Hepatocyte (in vitro differentiated cells): ENCODE results near the gene GPR55. TPM values are rescaled to one million over a fixed set of nuclear protein-coding genes. Genes with fewer than 3 reads are reported as not detected.

ENCODE experiments used
- DNase-seq: peaks from one replicate; pipeline ENCODE4 v3.0.0-alpha.2; 2016; ENCODE audit warnings: low spot score
- H2AFZ ChIP-seq: fragments of 200-600 bp; sonication (generic); 2 replicates; pipeline ENCODE4 v1.6.0; 2016; ENCODE audit warnings: antibody characterized with exemption, mild to moderate bottlenecking
- H3K27ac ChIP-seq: fragments of 200-600 bp; sonication (generic); 2 replicates; pipeline ENCODE4 v1.5.1; 2016; ENCODE audit warnings: mild to moderate bottlenecking
- H3K27me3 ChIP-seq: fragments of 200-600 bp; sonication (generic); 2 replicates; pipeline ENCODE4 v1.6.1; 2016
- H3K36me3 ChIP-seq: fragments of 200-600 bp; sonication (generic); replicated peaks from 2 replicates; pipeline ENCODE4 v1.5.1; 2016; ENCODE audit warnings: low read depth; ENCODE audit not compliant: insufficient read depth
- H3K4me1 ChIP-seq: fragments of 200-600 bp; sonication (generic); 2 replicates; pipeline ENCODE4 v1.5.1; 2016; ENCODE audit warnings: mild to moderate bottlenecking, moderate library complexity; ENCODE audit not compliant: insufficient read depth
- H3K4me2 ChIP-seq: fragments of 200-600 bp; sonication (generic); 2 replicates; pipeline ENCODE4 v1.6.0; 2016
- H3K4me3 ChIP-seq: fragments of 200-600 bp; sonication (generic); 2 replicates; pipeline ENCODE4 v1.5.1; 2016; ENCODE audit warnings: mild to moderate bottlenecking
- H3K79me2 ChIP-seq: fragments of 200-600 bp; sonication (generic); 2 replicates; pipeline ENCODE4 v1.6.0; 2017; ENCODE audit warnings: mild to moderate bottlenecking
- H3K9me2 ChIP-seq: fragments of 200-600 bp; sonication (generic); replicated peaks from 2 replicates; pipeline ENCODE4 v1.6.0; 2017; ENCODE audit warnings: mild to moderate bottlenecking; ENCODE audit not compliant: insufficient read depth
- H3K9me3 ChIP-seq: fragments of 200-600 bp; sonication (generic); 2 replicates; pipeline ENCODE4 v1.5.1; 2016; ENCODE audit warnings: low read depth, mild to moderate bottlenecking
- H4K20me1 ChIP-seq: fragments of 200-600 bp; sonication (generic); 2 replicates; pipeline ENCODE4 v1.6.0; 2016; ENCODE audit warnings: mild to moderate bottlenecking; ENCODE audit not compliant: insufficient read depth, poor library complexity, severe bottlenecking
- EZH2 ChIP-seq: fragments of 200-600 bp; sonication (generic); IDR thresholded peaks from 2 replicates; pipeline ENCODE4 v1.6.1; 2016; ENCODE audit warnings: antibody characterized with exemption, mild to moderate bottlenecking, borderline replicate concordance
- EZH2phosphoT487 ChIP-seq: fragments of 200-600 bp; sonication (generic); IDR thresholded peaks from one replicate; pipeline ENCODE4 v1.6.1; 2018; ENCODE audit warnings: antibody characterized with exemption, mild to moderate bottlenecking, low read depth, moderate library complexity; ENCODE audit not compliant: unreplicated experiment, severe bottlenecking
- WGBS: methylation state at CpG from one replicate; pipeline ENCODE4 v1.1.6; 2016; ENCODE audit warnings: low lambda C conversion rate; ENCODE audit errors: missing lambda C conversion rate; 5-methylcytosine and 5-hydroxymethylcytosine counted together
- polyA plus RNA-seq: library from polyadenylated mRNA; unstranded; fragments of >200 nt; fragmentation: Nextera tagmentation; extraction: Ambion mirVana; gene quantifications from 2 replicates; pipeline ENCODE4 v1.2.1, GENCODE V29; 2016
- total RNA-seq: library from RNA; depleted of rRNA; stranded (reverse); fragments of >200 nt; gene quantifications from 2 replicates; pipeline ENCODE4 v1.2.3, GENCODE V29; 2014
- TF ChIP-seq, protein P1 (sequence below): fragments of 200-600 bp; sonication (generic); IDR thresholded peaks from 2 replicates; pipeline ENCODE4 v1.5.1; 2016; ENCODE audit warnings: antibody characterized with exemption, mild to moderate bottlenecking; ENCODE audit not compliant: poor library complexity

The GPR55 gene
- total and polyA plus RNA-seq, 2 experiments from 2014 or later, result 0.83 TPM; not detected in 1

GRCh38 chr2:230952226-230952956, 27.3 kb upstream of the GPR55 start:
- DNase-seq, result no peak
- 93% methylated on average over 10 of the region's 10 CpGs for WGBS
- no peaks in the 10 kb centered on the region for H3K27me3 ChIP-seq
- H4K20me1 ChIP-seq, result no peaks in the 10 kb centered on the region
- no peaks in the 10 kb centered on the region for H3K36me3 ChIP-seq
- H3K9me2 ChIP-seq, result no peaks in the 10 kb centered on the region
- no peaks in the 10 kb centered on the region for H3K9me3 ChIP-seq
- H3K4me1 ChIP-seq, result peaks cover 4% of the 10 kb centered on the region
- TF ChIP-seq EZH2phosphoT487 (no peak), EZH2 (no peak)
- TF ChIP-seq, protein P1, sequence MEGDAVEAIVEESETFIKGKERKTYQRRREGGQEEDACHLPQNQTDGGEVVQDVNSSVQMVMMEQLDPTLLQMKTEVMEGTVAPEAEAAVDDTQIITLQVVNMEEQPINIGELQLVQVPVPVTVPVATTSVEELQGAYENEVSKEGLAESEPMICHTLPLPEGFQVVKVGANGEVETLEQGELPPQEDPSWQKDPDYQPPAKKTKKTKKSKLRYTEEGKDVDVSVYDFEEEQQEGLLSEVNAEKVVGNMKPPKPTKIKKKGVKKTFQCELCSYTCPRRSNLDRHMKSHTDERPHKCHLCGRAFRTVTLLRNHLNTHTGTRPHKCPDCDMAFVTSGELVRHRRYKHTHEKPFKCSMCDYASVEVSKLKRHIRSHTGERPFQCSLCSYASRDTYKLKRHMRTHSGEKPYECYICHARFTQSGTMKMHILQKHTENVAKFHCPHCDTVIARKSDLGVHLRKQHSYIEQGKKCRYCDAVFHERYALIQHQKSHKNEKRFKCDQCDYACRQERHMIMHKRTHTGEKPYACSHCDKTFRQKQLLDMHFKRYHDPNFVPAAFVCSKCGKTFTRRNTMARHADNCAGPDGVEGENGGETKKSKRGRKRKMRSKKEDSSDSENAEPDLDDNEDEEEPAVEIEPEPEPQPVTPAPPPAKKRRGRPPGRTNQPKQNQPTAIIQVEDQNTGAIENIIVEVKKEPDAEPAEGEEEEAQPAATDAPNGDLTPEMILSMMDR, result no peak
- no peak overlapping the region for H2AFZ ChIP-seq
- H3K79me2 ChIP-seq, result no peaks in the 10 kb centered on the region
- no peak overlapping the region for H3K4me3 ChIP-seq
- H3K27ac ChIP-seq, result no peak overlapping the region
- H3K4me2 ChIP-seq, result no peak overlapping the region

DNA sequence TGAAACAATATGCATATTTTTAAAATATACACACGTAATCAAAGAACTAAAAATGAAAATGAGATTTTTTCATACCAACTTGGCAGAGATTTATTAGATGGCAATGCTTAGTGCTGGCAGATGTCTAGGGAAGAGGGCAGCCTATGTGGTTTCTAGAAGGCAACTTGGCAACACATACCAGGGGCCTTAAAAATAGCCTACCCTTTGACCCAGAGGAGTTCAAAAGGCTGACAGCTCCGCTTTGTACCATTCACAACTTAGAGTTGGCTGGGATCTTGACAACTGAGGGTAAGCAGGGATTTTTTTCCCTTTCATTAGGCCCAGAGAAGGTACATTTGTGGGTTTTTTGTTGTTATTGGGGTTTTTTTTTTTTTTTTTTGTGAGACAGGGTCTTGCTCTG, 26.4 kb upstream of the GPR55 start:
- no peaks in the 10 kb centered on the region for H3K79me2 ChIP-seq
- H3K4me3 ChIP-seq, result no peak overlapping the region
- no peak overlapping the region for H2AFZ ChIP-seq
- no peaks in the 10 kb centered on the region for H3K9me3 ChIP-seq
- H3K9me2 ChIP-seq, result no peaks in the 10 kb centered on the region
- H3K36me3 ChIP-seq, result no peaks in the 10 kb centered on the region
- H3K4me2 ChIP-seq, result no peak overlapping the region
- 96% methylated on average over 2 of the region's 2 CpGs for WGBS
- no peaks in the 10 kb centered on the region for H3K4me1 ChIP-seq
- no peaks in the 10 kb centered on the region for H3K27me3 ChIP-seq
- DNase-seq, result no peak
- H4K20me1 ChIP-seq, result no peaks in the 10 kb centered on the region
- H3K27ac ChIP-seq, result no peak overlapping the region
- TF ChIP-seq EZH2 (no peak), EZH2phosphoT487 (no peak)
- TF ChIP-seq, protein P1, result no peak

DNA sequence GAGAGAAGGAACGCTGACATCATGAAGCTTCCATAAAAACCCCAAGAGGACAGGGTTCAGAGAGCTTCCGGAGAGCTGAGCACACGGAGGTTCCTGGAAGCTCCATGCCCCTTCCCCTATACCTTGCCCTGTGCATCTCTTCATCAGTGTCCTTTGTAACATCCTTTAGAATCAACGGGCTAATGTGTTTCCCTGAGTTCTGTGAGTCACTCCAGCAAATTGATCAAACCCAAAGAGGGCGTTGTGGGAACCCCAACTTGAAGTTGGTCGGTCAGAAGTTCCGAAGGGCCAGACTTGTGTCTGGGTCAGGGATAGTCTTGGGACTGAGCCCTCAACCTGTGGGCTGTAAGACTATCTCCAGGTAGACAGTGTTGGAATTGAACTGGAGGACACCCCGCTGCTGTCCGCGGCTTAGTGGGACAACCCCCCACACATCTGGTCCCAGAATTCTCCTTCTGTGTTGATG, 25.9 kb upstream of the GPR55 start:
- no peak overlapping the region for H3K4me2 ChIP-seq
- no peaks in the 10 kb centered on the region for H3K79me2 ChIP-seq
- no peak overlapping the region for H2AFZ ChIP-seq
- no peaks in the 10 kb centered on the region for H3K27me3 ChIP-seq
- 93% methylated on average over 10 of the region's 10 CpGs for WGBS
- TF ChIP-seq EZH2phosphoT487, result no peak
- TF ChIP-seq, protein P1, result no peak
- no peaks in the 10 kb centered on the region for H4K20me1 ChIP-seq
- H3K27ac ChIP-seq, result no peak overlapping the region
- DNase-seq, result no peak
- H3K4me3 ChIP-seq, result no peak overlapping the region
- H3K36me3 ChIP-seq, result no peaks in the 10 kb centered on the region
- H3K9me2 ChIP-seq, result no peaks in the 10 kb centered on the region
- no peaks in the 10 kb centered on the region for H3K9me3 ChIP-seq
- H3K4me1 ChIP-seq, result no peaks in the 10 kb centered on the region
